HepG2 (cell line): ENCODE data around the gene FXYD1. TPM values are rescaled to one million over a fixed set of nuclear protein-coding genes. Genes with fewer than 3 reads are reported as not detected.

Experiments used
- ATAC-seq: fragments of 200-7000 bp; cut with Tn5 transposase; 3 replicates; pipeline ENCODE4 v1.9.1; 2020; ENCODE audit warnings: mild to moderate bottlenecking, moderate library complexity
- BruUV-seq: library from RNA; stranded (reverse); fragments of 400-500 nt; replicated peaks from 2 replicates; lab custom pipeline; 2021; lab: Mats Ljungman, UMichigan
- CTCF ChIA-PET: fragments of 300-600 bp; formaldehyde crosslinking; extraction: SDS; loops from one replicate; lab custom pipeline; 2021; ENCODE audit warnings: low total read pairs, inconsistent platforms, low intra/inter-chr PET ratio; lab: Yijun Ruan, JAX
- POLR2A ChIA-PET: fragments of 350-600 bp; sonication (Branson Sonifier 250); formaldehyde crosslinking; loops from one replicate; lab custom pipeline; 2020; ENCODE audit warnings: antibody characterized with exemption, inconsistent platforms; lab: Yijun Ruan, JAX
- DNase-seq: peaks from one replicate; pipeline ENCODE4 v3.0.0-alpha.2; 2015; ENCODE audit warnings: low spot score
- FAIRE-seq: peaks from 3 replicates; lab custom pipeline; 2011; peaks lifted over from hg19 to GRCh38; lab: Jason Lieb, UNC
- H2AFZ ChIP-seq: one replicate; pipeline ENCODE4 v1.6.1; 2011; ENCODE audit warnings: low read length, inconsistent platforms
- H3K27ac ChIP-seq: fragments of 300-600 bp; 3 replicates; pipeline ENCODE4 v1.8.0; 2011; ENCODE audit warnings: mixed run types, mild to moderate bottlenecking, mixed read lengths, low read length, inconsistent platforms; ENCODE audit not compliant: insufficient read depth; ENCODE audit errors: extremely low read length
- H3K27me3 ChIP-seq, 2 experiments: fragments of 200-600 bp in 1 of 2; 2 replicates in 1 of 2; 3 replicates in 1 of 2; pipeline versions ENCODE4 v1.6.0 to v1.8.0; 2011; ENCODE audit warnings: low read length in 2 of 2, mild to moderate bottlenecking in 2 of 2, moderate library complexity in 2 of 2, inconsistent platforms in 1 of 2; ENCODE audit not compliant: insufficient read depth in 2 of 2, control insufficient read depth in 1 of 2
- H3K36me3 ChIP-seq, 2 experiments: fragments of 200-600 bp in 1 of 2; replicated peaks in 1 of 2; 2 replicates in 1 of 2; 3 replicates in 1 of 2; pipeline versions ENCODE4 v1.5.1 to v1.8.0; 2011; ENCODE audit warnings: low read length in 2 of 2, inconsistent platforms in 1 of 2; ENCODE audit not compliant: insufficient read depth in 2 of 2, control insufficient read depth in 1 of 2
- H3K4me1 ChIP-seq: 2 replicates; pipeline ENCODE4 v1.5.1; 2012; ENCODE audit warnings: low read length, inconsistent platforms; ENCODE audit not compliant: insufficient read depth
- H3K4me2 ChIP-seq: 2 replicates; pipeline ENCODE4 v1.6.0; 2011; ENCODE audit warnings: low read depth, low read length, inconsistent platforms
- H3K4me3 ChIP-seq, 3 experiments: fragments of 200-600 bp in 1 of 3; sonication (generic), shearing (Covaris generic) in 1 of 3; replicated peaks in 1 of 3; 2 replicates each; pipeline ENCODE4 v1.5.1; 2011 to 2016; ENCODE audit warnings: low read length in 3 of 3, inconsistent platforms in 2 of 3, low read depth in 2 of 3, mild to moderate bottlenecking in 2 of 3, control low read depth in 1 of 3, mixed read lengths in 1 of 3; ENCODE audit not compliant: insufficient read depth in 1 of 3
- H3K79me2 ChIP-seq: one replicate; pipeline ENCODE4 v1.6.1; 2011; ENCODE audit warnings: low read length, inconsistent platforms; ENCODE audit not compliant: insufficient read depth
- H3K9ac ChIP-seq: 2 replicates; pipeline ENCODE4 v1.6.0; 2011; ENCODE audit warnings: mild to moderate bottlenecking, low read depth, low read length, inconsistent platforms; ENCODE audit not compliant: insufficient read depth
- H3K9me3 ChIP-seq: 2 replicates; pipeline ENCODE4 v1.5.1; 2012; ENCODE audit warnings: mild to moderate bottlenecking, low read length
- H4K20me1 ChIP-seq: 2 replicates; pipeline ENCODE4 v1.6.0; 2011; ENCODE audit warnings: inconsistent platforms, mild to moderate bottlenecking, low read length, moderate library complexity; ENCODE audit not compliant: insufficient read depth
- ARNT ChIP-seq: fragments of 450-650 bp; IDR thresholded peaks from 2 replicates; pipeline ENCODE4 v1.6.1; 2017
- ATM ChIP-seq: fragments of 450-650 bp; IDR thresholded peaks from 2 replicates; pipeline ENCODE4 v1.7.1; 2017; ENCODE audit warnings: mild to moderate bottlenecking, borderline replicate concordance
- IKZF5 ChIP-seq: IDR thresholded peaks from 2 replicates; pipeline ENCODE4 v1.6.1; 2018; ENCODE audit warnings: missing genetic modification reagents, mild to moderate bottlenecking, missing compliant biosample characterization
- NFIB ChIP-seq: sonication (generic); formaldehyde crosslinking; IDR thresholded peaks from 2 replicates; pipeline ENCODE4 v1.9.0; 2021; ENCODE audit warnings: missing genetic modification reagents, mild to moderate bottlenecking, borderline replicate concordance
- NR1H2 ChIP-seq: sonication (generic); formaldehyde crosslinking; IDR thresholded peaks from 2 replicates; pipeline ENCODE4 v1.8.1; 2022; ENCODE audit warnings: low read depth, missing genetic modification reagents, borderline replicate concordance
- SIN3A ChIP-seq: IDR thresholded peaks from 2 replicates; pipeline ENCODE4 v1.6.1; 2011; ENCODE audit warnings: low read depth, mild to moderate bottlenecking, control low read depth, low read length, borderline replicate concordance
- SMAD1 ChIP-seq: sonication (generic); formaldehyde crosslinking; IDR thresholded peaks from 2 replicates; pipeline ENCODE4 v1.4.0; 2020; ENCODE audit warnings: missing genetic modification reagents, low read depth, mild to moderate bottlenecking, borderline replicate concordance
- THAP8 ChIP-seq: sonication (generic); formaldehyde crosslinking; IDR thresholded peaks from 2 replicates; pipeline ENCODE4 v1.5.1; 2020; ENCODE audit warnings: missing genetic modification reagents, mild to moderate bottlenecking, borderline replicate concordance
- TMF1 ChIP-seq: sonication (generic); formaldehyde crosslinking; IDR thresholded peaks from 2 replicates; pipeline ENCODE4 v1.8.1; 2022; ENCODE audit warnings: low read depth, missing genetic modification reagents
- ZNF713 ChIP-seq: sonication (generic); formaldehyde crosslinking; IDR thresholded peaks from 2 replicates; pipeline ENCODE4 v1.4.0; 2020; ENCODE audit warnings: mild to moderate bottlenecking, missing genetic modification reagents
- ZSCAN12 ChIP-seq: sonication (generic); formaldehyde crosslinking; IDR thresholded peaks from 2 replicates; pipeline ENCODE4 v1.9.0; 2021; ENCODE audit warnings: mild to moderate bottlenecking, missing genetic modification reagents
- WGBS: methylation state at CpG from one replicate; pipeline ENCODE4 v1.1.6; 2017; ENCODE audit warnings: low lambda C conversion rate; 5-methylcytosine and 5-hydroxymethylcytosine counted together
- in situ Hi-C: cut with HindIII; loops from 2 replicates; pipeline ENCODE4 v1.10.0; 2017; ENCODE audit warnings: low pct_unique_long_range_greater_than_20kb; ENCODE audit not compliant: extremely low pct_ligation_motif_present
- intact Hi-C: fragments of 100-400 bp; cut with micrococcal nuclease; formaldehyde crosslinking; loops from one replicate; pipeline ENCODE4 v1.10.0; 2022; ENCODE audit not compliant: unreplicated experiment
- polyA plus RNA-seq, 8 experiments: library from polyadenylated mRNA; depleted of rRNA in 3 of 8; stranded (reverse) in 7 of 8; unstranded in 1 of 8; fragments of >200 nt; fragmentation: Illumina TruSeq in 4 of 8; extraction: Trizol in 4 of 8; gene quantifications; 2 replicates each; pipeline versions ENCODE4 v1.2.1 to v1.2.3, GENCODE V29; 2011 to 2016; ENCODE audit warnings: low read depth in 4 of 8, missing spikeins in 1 of 8, mixed read lengths in 1 of 8; ENCODE audit not compliant: insufficient read depth in 1 of 8
- total RNA-seq, 5 experiments: library from RNA; depleted of rRNA; stranded (reverse); fragments of >200 nt; fragmentation: Illumina TruSeq; extraction: Trizol; gene quantifications; 2 replicates each; pipeline ENCODE4 v1.2.3, GENCODE V29; 2016; ENCODE audit warnings: low read depth in 1 of 5

Gene FXYD1
- total and polyA plus RNA-seq, 2 of the 13 experiments (the other 11 are each of a cell fraction or from before 2014, with no cell fraction given) = 31.2 TPM; not detected in 1

- TF ChIP-seq NR1H2 (CRISPR knock-in tag) (no peak), ATM (no peak), TMF1 (CRISPR knock-in tag) (no peak), IKZF5 (CRISPR knock-in tag) (no peak), SIN3A (no peak), SMAD1 (no peak), ZNF713 (no peak)
Observed at GRCh38 chr19:35142606-35143230, 4.1 kb downstream of the FXYD1 start (continued).

GRCh38 chr19:35143231-35143715 lies 4.6 kb downstream of the FXYD1 start, which contains the start of gene FXYD7:
TSS of gene FXYD7 (plus strand) at chr19:35143255. CDS start at chr19:35143334, 79 bp downstream.
- DNase-seq = no peak
- Histone ChIP-seq H3K9ac (no peak within 1 kb of the TSS), H3K9me3 (no peaks in the 10 kb centered on the region), H3K79me2 (no peaks in the 10 kb centered on the region), H3K27ac (no peak within 1 kb of the TSS), H3K4me2 (no peak within 1 kb of the TSS), H2AFZ (no peak within 1 kb of the TSS), H3K36me3 (no peaks in the 10 kb centered on the region), H3K4me3 (no peak within 1 kb of the TSS), H4K20me1 (no peaks in the 10 kb centered on the region), H3K4me1 (peaks cover 26% of the 10 kb centered on the region), H3K27me3 (peaks cover 0 to 3% of the 10 kb centered on the region in 2 experiments; a peak in 2 of 5 replicates)
- FAIRE-seq = no peak
- no peak for TF ChIP-seq THAP8 (CRISPR knock-in tag)
- TF ChIP-seq NFIB (CRISPR knock-in tag) = no peak
- TF ChIP-seq ARNT = no peak
- no peak for TF ChIP-seq ZSCAN12 (CRISPR knock-in tag)
- intact Hi-C loops (no loop called here), in situ Hi-C loops (no loop called here)
- ChIA-PET POLR2A (no interaction called here), CTCF (no interaction called here)
- no peak for ATAC-seq
- no TSS peak for BruUV-seq
- whole genome bisulfite sequencing = 67% methylated on average over 30 of the region's 31 CpGs
